Retina (tissue), 1 donor: ENCODE results near the gene GPR35.
"Not testable (repeated sequence)": the region's sequence is repeated elsewhere in the genome, so short reads cannot be mapped to it uniquely, and the experiment has no call there.

Experiments used
- DNase-seq: peaks from one replicate; pipeline ENCODE4 v3.0.0-alpha.2; 2016

Gene GPR35

DNA sequence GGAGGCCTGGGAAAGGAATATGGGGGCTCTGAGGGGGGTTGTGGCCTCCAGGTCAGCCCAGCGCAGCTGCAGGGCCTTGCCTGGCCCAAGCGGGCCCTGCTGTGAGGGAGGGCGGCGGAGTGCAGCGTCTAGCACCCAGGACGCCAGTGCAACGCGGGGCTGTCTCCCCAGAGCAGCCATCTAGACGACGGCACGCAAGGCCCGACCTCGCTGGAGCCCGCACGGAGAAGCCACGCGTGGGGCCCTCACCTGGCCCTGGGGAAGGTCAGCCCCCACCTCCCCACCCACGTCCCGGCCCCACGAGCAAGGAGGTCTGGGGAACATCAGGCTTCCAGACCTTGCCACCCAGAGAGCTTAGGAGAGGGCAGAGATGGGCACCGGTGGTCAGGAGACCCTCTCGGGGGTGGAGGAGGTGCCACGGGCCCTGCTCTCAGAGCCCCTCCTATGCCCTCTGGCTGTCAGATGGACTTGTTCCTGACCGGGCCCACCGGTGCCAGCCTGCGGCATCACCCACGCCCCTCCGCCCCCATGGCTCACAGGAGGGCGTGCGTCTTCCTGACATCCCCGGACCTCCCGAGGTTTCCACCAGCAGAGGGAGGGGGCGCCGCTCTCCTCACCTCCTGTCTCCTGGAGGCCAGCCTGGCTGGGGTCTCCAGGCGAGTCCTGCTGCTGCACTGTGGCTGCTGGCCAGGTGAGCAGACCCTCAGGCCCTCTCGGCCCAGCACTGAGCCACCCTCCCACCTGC, 17.0 kb downstream of the GPR35 start:
- DNase-seq = no peak

- DNase-seq = no peak
Measured at GRCh38 chr2:240642806-240643092, 17.5 kb downstream of the GPR35 start.

- no peak for DNase-seq
Measured at GRCh38 chr2:240643093-240643810, 18.0 kb downstream of the GPR35 start.

DNA sequence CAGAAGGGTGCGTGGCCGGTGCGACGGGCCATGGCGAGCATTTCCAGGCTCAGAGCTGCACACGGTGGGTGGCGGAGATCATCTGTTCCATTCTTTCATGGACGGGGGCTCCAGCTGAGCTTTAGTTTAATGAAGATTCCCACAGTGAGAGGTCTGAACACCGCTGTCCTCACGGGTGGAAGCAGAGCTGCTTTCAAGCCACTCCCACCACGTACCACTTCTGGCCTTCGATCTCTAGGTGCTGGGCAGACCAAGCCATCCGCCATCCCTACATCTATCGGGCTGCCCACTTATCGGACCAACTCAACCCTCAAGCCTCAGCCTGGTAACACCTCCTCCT, 18.5 kb downstream of the GPR35 start:
- DNase-seq = no peak

DNA sequence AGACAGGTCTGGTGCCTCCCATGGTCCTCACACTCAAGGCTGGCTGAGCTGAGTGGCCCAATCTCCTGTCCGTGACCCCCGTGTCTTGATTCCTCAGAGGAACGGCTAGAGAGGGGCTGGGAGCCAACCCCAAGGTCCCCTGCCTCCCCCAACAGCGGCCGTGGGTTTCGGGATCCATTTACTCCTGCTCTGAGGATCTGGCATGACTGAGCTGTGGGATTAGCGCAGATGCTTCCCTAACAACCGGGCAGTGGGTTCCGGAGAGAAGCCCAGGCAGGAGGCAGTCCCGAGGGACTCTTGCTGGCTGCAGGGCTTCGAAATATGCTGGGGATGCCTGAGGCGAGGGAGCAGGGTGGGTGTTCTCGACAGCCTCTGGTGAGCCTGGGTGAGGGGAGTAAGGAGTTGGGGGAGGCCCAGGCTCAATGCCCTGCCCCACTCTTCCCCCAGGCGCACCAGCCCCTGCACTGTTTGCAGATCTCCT, 18.9 kb downstream of the GPR35 start:
- DNase-seq = no peak

DNA sequence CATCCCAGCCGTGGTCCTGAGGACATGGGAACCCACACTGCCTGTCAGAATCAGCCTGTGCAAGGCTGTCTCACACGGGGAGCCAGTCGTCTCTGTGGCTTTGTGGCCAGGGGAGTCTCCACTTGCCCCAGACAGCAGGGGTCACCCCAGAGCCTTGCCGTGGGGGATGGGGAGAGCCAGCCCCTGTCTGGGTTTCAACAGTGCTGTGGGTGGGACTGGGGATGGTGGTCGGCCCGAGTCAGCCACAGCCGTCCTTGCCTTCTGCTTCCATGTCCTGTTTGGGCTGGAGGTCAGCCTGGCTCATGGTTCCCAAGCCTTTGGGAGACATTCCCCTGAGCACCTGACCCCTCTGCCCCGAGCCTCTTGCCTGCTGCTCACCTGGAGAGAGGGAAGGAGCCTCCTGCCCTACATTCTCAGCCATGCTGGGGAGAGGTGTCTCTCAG, 19.6 kb downstream of the GPR35 start:
- DNase-seq = no peak

- DNase-seq = no peak
Measured at GRCh38 chr2:240645346-240645745, 20.1 kb downstream of the GPR35 start.

DNA sequence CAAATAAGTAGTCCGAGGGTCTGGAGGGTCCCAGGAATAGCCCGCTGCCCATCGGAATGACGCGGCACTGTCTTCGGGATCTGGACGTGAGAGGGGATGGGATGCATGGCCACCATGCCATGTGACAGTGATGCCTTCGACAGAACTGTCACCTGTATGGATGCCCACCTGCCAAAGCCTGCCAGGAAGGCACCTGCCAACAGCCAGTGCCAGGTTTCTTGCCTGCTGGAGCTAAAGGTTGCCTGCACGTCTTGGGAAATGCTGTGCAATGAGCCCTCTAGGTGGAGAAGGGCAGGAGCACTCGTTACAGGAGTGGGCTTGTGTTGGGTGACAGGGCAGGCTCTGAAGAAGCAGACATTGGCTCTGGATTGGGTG, 20.5 kb downstream of the GPR35 start:
- DNase-seq = no peak

DNA sequence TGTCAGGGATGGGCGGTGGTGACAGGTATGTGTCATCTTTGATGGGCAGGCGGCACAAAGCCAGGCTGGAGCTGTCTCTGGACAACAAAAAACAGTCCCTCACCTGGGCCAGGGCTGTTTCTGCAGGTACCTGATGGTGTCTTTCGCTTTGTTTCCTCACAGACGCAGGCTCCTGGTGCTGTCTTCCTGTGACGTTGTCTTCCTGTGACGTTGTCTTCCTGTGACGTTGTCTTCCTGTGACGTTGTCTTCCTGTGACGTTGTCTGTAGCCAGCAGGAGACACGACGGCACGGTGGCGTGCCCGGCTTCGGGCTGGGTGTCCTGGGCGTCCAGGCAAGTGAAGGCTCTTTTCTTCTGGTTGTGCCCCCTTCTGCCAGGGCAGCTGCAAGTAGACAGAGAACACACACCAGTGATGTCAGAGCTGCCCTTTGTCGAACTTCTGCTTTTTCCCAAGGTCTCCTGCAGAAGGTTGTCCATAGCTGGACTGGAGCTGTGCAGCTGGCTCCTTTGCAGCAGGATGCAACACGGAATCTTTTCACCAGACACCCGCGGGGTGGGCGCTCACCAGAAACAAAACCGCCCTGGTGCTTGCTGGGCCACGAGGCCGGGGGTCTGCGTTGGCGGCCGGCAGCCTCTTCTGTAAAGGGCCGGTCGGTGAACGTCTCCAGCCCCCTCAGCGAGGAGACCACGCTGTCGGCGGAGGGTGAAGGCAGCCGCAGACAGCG, 21.1 kb downstream of the GPR35 start:
- no peak for DNase-seq

DNA sequence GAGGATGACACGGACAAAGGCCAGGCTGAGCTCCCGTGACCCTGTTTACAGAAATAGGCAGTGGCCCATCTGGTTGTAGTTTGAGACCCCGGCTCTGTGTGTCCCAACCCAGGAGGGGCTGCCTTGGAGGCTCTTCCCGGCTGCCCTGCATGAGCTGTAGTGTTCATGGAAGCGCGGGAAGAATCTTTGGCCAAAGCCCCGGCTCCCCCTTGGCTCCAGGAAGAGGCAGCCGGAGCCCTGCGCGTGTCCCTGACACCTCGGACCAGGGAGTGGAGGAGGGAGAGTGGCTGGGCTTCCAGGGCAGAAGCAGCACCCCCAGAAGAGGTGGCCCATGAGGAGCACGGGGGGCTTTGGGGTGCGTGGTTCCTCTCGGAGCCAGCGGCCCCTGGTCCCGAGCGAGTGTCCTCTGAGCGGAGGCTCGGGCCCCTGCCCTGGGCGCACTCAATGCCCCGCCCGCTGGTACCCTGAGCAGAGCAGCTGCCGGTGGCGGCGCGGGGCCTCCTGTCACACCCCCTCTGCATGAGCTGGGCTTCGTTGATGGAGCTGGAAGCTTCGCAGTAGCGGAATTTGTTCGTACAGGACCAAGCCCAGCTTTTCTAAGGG, 21.7 kb downstream of the GPR35 start:
- DNase-seq = no peak

GRCh38 chr2:240647503-240648154, 22.3 kb downstream of the GPR35 start:
- DNase-seq = no peak

DNA sequence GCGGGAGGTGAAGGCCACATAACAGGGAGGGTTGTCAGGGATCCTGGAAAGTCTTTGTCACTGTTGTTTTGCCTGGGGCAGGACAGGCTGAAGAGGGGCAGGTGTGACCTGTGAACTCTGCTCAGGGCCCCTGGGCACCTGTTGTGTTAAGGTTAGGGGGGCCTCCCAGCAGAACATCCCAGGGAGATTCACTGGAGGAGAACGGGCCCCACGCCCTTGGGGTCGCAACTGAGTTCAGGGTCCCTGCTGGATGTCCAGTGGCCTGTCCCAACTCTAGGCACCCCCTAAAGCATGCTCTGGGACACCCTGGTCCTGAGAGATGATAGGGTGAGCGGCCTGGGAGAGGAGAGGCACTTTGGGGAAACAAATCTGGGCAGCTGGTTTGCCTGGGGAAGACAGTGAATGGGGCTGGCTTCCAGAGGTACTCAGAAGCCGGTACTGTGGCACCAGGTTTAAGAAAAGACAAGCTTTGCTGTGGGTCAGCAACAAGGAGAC, 22.9 kb downstream of the GPR35 start:
- no peak for DNase-seq

DNA sequence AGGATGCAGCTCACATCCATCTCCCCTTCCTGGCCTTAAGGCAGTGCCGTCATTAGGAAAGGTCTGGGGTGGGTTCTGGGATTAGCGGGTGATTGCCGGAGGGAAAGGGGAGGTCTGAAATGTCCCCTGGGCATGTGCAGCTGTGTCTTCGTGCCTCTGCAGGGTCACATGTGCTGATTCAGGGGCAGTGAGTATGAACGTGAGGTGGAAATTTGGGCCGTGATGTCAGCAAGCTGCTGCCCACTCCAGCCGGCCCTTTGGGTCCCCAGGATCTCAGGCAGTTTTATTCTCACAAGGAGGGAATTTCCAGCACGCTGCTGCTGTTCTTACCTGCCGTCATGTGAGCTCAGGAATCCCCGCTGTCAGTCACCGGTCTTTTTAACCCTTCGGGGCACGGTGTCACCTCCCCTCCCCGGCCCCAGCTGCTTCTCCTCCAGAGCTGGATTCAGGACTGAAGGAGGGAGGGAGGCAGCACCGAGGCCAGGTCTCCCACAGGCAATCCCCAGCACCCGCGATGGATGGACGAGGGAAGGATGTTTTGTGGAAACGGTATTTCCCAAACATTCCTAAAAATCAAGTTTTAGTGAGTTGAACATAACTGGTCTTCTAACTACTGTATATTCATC, 23.5 kb downstream of the GPR35 start:
- DNase-seq = no peak

- no peak for DNase-seq
Measured at GRCh38 chr2:240649331-240649730, 24.1 kb downstream of the GPR35 start.

- no peak for DNase-seq
Measured at GRCh38 chr2:240650254-240650965, 25.1 kb downstream of the GPR35 start.

- no peak for DNase-seq
Measured at GRCh38 chr2:240651185-240651584, 25.9 kb downstream of the GPR35 start.

DNA sequence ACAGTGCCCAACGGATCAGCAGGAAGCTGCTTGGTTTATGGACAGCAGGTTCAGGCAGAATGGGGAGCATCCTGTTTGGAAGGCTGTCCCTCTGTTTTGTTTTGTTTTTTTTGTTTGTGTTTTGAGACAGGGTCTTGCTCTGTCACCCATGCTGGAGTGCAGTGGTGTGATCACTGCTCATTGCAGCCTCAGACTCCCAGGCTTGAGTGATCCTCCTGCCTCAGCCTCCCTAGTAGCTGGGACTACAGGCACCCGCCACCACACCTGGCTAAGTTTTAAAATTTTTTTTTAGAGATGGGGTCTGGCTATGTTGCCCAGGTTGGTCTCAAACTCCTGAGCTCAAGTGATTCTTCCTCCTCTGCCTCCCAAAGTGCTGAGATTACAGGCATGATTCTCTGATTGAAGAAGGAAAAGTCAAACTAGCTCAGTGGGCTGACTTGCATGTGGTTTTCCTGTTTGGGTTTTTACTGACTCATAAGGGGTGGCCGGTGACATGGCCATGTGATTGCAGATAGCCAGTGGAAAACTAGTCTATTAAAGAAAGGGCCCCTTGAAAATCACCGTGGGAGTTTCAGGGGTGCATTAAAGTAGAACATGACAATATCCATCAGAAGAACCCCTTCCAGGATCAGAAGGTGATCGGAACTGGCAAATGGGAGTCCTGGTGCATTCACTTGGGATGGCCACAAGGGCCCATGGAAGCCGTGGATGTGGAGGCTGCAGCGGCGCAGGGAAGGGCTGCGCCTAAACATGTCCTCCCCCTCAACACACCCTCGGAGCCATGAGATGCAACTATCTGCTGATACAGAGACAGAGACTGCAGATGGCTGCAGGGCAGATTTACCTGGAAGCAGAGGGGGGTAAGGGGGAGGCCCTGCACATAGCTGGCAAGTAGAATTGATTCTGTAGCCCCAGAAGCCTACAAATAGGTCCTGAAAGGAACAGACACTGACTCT, 30.9 kb downstream of the GPR35 start:
- DNase-seq = no peak

GRCh38 chr2:240659883-240660282, 34.6 kb downstream of the GPR35 start:
- not testable (repeated sequence) for DNase-seq

DNA sequence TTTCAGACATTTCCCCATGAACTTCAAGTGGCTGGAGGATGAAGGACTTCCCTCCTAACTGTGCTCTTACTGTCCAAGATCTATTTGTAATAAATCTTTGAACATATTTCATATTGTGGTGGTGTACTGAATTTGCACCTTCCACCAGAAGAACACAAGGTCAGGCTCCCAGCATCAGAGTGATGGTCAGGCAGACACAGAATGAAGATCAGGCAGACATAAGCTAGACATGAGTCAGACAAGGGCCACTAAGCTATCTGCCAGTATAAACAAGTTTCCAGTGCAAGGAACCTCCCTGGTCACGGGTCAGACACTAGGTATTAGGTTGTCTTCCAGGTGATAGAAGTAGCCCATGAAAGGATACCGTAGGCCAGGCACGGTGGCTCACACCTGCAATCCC, 37.4 kb downstream of the GPR35 start:
- DNase-seq = no peak

DNA sequence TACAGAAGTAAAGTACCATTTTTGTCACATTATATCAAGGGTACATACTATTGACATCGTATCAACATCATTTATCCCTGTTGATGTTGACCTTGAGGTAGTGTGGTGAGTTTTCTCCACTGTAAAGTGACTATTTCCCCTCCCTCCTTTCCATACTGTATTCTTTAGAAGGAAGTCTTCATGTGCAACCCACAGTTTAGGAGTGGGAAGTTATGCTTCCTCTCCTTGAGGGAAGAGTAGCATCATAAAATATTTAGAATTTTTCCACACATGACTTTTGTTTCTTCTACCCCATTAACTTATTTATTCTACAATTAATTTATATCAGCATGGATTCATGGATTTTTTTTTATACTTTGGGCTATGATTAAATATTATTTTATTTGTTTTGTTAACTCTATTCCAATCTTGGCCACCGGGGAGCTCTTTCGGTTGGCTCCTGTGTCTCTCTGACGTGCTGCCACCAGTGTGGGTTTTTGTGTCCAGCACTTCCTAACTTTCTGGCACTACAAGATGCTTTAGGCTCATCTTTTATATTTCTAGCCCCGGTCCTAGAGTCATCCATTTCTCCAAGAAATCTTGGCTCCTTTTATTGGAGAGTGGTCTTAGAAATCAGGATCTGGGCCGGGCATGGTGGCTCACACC, 38.4 kb downstream of the GPR35 start:
- no peak for DNase-seq
